LNCAP (cell line): ENCODE results near the gene ALS2.

Experiments used
- CTCF ChIP-seq: fragments of 450-650 bp; IDR thresholded peaks from 2 replicates; pipeline ENCODE4 v1.5.1; 2017; ENCODE audit warnings: mild to moderate bottlenecking

Gene ALS2

GRCh38 chr2:201777043-201777442 lies 3.7 kb downstream of the ALS2 start:
- TF ChIP-seq CTCF = no peak

DNA sequence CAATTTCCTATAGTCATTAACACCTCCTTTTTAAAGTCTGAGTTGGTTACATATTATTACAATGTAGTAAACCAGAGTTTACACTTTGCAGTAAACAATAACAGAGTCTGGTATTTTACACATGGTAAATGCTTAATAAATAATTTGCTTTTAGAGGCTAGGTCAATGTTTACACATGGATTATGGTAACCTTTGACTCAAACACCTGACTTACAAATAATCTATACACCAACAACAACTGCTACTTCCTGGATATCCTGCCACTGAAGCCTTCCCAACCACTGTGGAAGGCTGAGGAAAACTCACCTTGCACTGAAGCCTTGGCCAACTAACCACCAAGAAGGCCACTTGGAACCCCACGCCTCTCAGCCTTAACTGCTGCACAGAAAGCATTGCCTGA lies 5.4 kb downstream of the ALS2 start:
- no peak for TF ChIP-seq CTCF

GRCh38 chr2:201774546-201774945 lies 6.2 kb downstream of the ALS2 start:
- no peak for TF ChIP-seq CTCF

GRCh38 chr2:201773990-201774389 lies 6.7 kb downstream of the ALS2 start:
- TF ChIP-seq CTCF = no peak

- no peak for TF ChIP-seq CTCF
These were observed 10.9 kb downstream of the ALS2 start for GRCh38 chr2:201769666-201770373.

- TF ChIP-seq CTCF = no peak
These were observed 11.8 kb downstream of the ALS2 start for GRCh38 chr2:201768918-201769317.

- no peak for TF ChIP-seq CTCF
These were observed 14.9 kb downstream of the ALS2 start for GRCh38 chr2:201765799-201766198.

DNA sequence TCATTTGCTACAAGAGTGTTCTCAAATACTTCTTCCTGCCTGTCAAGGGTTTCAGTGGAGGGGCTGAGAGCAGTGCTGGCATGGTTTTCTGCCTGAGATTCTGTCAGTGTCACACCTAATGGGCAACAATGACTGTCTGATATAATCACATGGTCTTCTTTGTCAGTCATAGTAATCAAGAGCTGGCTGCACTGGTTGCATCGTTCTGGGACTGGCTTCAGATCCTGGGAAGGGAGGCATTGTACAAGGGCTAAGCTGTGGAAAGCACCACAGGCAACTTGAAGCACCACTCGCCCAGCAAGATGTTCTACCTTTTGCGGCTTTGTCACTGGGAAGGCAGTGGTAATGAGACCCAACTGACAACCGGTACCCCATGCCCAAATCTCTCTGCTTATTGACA lies 19.6 kb downstream of the ALS2 start:
- TF ChIP-seq CTCF = no peak
